ENCODE measurements around the gene SRRM2.

Gene SRRM2

DNA sequence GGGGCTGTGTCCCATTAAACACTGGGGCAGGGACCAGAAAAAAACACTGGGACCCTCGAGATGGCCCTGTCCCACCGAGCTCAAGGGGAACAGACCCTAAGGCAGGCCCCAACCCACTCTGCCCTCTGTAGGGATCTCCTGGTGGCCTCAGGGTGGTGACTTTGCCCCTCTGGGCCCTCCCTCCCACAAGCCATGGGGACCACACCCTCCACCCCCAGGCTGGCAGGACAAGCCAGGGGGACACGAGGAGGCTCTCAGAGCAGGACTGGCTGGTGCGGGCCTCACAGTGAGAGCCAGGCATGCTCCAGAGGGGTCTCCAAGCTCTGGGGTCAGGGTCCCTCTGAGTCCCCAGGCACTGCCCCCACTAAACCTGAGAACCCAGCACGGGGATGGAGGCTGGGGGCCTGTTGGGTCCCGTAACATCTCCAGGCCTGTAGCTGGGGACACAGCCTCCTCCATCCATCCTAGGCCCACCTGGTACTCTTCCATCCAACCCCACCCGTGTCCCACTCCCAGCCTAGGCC is 14.5 kb upstream of the SRRM2 start:
- H3K4me3 ChIP-seq (ENCODE audit: low read depth, low read length): no peak overlapping the region

DNA sequence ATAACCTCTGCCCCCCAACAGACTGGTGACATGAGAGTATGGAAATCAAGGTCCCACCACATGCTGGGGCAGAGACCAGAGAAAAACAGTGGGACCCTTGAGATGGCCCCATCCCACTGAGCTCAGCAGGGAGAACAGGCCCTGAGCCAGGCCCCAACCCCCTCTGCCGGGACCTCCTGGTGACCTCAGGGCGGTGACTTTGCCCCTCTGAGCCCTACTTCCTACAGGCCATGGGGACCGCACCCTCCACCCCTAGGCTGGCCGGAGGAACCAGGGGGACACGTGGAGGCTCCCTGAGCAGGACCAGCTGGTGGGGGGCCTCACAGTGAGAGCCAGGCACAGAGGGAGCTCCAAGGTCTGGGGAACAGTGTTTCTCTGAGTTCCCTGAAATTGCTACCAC is 13.8 kb upstream of the SRRM2 start:
- H3K4me3 ChIP-seq (ENCODE audit: low read depth, low read length): no peak overlapping the region

DNA sequence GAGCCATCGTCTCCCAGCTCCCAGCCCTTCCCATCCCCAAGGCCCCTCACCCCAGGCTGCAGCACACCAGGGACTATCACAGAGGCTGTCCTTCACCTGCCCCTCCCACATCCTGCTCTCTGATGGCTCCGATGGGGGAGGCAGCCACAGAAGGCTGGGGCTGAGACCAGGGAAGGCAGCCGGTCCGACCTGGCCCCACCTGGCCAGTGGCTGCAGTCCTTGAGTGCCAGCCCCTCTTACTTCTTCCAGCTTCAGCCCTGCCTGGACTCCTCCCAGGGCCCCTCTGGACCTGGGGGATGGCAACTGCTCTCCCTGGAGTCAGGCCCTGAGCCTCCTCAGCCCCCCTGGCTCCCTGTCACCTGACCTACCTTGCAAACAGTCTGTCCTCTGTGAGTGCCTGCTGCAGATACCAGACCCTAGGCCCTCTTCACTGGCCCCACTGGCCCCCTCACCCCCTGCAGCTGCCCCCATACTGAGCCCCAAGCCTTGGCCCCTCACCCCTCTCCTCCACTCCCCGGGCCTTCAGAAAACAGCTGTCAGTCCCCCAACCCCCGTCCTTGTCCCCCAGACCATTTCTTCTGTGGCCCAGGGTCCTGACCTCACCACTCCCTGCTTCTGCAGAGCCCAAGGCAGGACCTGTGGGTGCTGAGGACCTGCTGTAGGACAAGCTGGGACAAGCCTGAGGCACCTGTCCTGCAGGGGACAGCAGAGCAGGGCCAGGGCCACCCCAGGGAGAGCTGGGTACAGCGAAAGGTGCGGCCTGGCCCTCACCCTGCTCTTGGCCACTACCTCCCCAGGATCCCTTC is 12.6 kb upstream of the SRRM2 start:
- no peak overlapping the region for H3K4me3 ChIP-seq (ENCODE audit: low read depth, low read length)

DNA sequence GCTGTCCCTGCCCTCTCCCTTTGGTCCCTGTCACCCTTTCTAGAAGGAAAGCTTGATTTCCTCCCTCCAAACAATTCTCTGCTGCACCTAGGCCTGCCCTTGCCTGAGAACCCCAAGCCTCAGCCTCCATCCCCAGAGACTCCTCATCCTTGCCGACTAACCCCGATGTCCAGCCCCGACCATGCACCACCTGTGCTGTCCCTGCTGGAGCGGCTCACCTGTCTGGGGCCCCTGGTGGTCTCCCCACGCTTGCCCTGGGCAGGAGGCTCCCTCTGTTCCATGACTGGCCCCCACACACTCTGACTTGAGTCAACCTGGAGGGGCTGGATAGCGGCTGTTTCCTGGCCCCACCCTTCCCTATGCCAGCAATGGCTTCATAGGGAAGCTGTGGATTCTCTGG is 12.0 kb upstream of the SRRM2 start:
- H3K4me3 ChIP-seq (ENCODE audit: low read depth, low read length): no peak overlapping the region

DNA sequence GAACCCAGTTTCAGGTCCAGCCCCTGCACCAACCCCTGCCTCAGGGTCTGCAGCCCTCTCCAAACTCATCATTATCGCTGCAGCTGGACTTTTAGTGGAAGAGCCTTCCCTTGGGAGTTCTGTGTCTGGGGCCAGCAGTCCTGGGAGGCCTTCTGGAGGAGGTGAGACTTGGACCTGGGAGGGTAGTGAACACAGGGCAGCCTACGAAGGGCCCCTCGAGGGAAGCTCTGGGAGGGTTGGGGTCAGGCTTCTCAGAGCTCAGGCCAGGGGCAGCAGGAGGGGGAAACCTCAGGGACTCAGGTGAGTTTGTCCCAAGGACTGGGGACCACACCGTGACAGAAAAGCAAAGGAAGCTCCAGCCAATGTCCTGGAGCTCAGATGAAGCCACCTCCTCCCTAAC is 11.3 kb upstream of the SRRM2 start:
- no peak overlapping the region for H3K4me3 ChIP-seq (ENCODE audit: low read depth, low read length)

DNA sequence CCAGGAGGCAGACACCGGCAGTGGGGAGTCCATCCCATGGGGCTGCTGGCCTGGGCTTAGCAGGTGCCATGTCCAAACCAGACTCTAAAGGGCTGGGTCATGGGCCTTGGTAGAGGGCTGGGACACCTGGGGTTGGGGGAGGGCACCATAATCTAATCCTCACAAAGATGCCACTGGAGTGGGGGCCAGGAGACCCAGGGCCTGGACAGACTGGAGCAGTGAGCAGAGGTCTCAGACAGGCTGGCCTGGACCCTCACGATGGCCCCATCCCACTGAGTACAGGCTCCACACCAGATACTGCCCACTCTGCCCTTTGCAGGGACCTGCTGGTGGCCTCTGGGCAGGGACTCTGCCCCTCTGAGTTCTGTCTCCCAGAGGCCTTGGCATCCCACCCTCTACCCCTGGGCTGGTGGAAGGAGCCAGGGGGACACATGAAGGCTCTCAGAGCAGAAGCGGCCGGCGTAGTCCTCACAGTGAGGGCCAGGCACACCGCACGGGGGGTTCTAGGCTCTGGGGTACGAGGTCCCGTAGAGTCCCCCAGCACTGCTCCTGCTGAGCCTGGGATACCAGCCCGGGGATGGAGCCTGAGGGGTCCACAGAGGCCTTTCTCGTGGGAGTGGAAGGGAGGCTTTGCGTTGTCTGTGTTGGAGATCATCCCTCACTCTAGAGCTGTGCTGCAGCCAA is 10.0 kb upstream of the SRRM2 start:
- no peak overlapping the region for H3K4me3 ChIP-seq (ENCODE audit: low read depth, low read length)

DNA sequence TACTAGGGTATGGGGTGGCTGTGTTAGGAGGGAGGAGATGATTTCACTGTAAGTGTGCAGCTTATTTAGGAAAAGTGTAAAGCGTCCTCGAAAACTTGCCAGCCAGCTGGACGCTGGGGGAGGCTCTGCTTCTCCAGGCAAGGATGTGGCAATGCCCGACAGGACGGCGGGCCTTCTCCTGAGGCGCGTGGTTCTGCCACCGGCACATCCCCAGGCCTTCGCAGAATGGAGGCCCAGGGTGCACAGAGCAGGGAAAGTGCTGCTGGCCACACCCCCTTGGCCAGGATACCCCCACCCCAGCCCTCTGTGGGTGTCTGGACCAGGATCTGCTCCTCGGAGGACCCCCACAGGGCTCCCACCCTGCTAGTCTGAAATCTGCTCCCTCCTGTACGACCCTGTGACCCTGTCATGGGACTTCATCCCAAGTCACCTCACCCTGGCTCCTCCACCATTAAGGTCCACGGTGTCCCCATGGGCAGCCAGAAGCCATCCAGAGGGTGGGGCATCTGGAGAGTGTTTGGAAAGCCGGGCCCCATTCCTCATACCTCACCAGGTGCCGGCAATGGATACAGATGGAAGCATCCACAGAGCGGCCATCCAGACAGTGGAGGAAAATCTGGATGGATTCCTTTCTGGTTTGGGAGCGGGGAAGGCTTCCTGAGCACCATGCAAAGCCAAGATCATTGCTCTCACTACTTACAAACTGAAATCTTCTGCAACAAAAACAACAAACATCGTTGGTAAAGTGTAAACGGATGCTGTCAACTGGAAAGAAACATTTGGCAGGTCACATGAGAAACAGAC is 9.2 kb upstream of the SRRM2 start:
- no peak overlapping the region for H3K4me3 ChIP-seq (ENCODE audit: low read depth, low read length)

DNA sequence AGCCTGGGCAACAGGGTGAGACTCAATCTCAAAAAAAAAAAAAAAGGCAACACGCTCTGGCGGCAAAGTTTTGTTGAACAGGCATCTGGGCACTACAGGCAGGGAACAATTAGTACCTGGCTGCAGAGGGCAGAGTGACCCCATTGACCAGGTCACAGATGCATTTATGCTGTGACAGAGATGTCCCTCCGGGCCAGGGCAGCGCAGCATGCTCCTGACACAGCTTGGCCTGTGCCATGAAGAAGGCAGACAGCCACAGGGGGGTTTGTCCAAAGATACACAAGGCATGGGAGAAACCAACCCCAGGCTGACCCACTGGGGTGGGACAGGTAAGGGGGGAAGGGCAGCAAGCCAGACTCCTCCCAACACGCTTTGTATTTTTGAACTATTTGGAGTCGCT is 7.7 kb upstream of the SRRM2 start:
- H3K4me3 ChIP-seq (ENCODE audit: low read depth, low read length): no peak overlapping the region

DNA sequence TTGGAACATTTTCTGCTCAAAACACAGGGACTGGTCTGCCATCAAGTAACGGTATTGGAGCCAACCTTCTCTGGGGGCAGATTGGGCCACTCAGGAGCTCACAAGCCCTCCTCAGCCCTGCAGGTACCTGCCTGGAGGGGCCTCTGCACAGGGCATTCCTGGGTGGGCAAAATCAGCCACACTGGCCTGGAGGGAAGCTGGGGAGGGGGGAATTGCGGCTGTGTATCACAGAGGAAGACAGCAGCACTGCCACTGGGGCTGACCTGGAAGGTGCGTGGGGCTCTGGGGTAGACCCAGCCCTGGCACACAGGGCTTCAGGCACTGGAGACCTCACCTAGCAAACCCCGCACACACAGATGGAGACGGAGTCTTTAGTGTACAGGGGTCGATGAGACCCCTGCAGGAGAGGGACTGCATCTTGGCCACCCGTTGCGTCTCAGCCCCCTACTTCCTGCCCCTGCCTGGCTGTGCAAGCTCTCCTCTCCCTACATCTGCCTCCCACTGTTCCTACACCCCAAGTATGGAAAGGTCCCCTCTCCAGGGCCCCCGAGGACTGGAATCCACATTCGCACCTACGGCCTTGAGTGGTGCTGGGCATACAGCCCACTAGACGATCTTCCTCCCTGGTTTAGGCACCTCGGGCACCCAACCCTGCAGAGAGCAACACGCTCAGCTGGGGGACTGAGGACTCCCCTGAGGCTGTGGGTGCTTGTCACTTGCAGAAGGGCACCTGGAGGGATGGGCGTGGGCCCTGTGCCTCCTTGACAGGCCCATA is 7.1 kb upstream of the SRRM2 start:
- H3K4me3 ChIP-seq (ENCODE audit: low read depth, low read length): no peak overlapping the region

DNA sequence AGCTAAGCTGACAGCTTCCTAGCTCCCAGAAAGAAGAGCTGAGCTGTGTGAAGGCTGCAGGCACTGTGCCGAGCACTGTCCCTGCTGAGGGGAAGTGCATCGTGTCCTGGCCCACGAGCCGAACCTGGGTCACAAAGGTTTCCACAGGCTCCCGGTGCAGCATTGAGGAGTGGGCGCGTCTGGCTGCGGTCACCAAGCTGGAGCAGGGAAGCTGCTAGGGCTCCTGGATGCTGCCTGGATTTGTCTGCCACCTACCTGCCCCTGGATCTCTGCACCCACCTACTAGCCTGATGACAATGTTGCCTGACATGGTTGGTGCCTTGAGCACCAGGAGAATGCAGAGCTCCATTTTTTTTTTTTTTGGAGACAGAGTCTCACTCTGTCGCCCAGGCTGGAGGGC is 6.5 kb upstream of the SRRM2 start:
- H3K4me3 ChIP-seq (ENCODE audit: low read depth, low read length): no peak overlapping the region

DNA sequence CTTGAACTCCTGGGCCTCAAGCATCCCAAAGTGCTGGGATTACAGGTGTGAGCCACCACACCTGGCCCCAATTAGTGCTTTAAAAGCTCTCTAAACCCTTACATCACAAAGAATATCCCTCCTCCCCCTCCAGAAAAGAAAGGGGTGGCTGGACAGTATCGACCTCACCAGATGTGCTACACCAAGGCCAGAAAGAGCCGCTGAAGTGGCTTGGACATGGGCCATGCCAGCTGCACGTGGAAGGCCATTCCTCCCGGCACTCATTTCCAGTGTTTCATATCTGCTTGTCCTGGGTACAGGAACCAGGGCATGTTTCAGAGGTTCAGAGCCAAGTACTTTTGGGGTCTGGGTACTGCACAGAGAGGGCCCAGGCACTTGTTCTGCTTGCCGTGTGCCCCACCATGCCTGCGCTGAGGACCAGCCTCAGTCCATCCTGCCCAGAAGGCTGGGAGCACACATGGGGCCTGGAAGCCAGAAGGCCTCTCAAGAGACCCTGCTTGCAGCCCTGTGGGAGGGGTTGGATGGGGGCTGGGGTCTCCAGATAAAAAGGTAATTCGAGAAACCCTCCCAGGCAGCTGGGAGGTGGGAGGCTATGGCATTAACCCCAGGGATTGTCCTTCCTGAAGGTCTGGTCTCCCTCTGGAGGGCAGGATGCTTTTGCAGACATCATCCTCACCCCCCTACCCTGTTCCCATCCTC is 3.5 kb upstream of the SRRM2 start:
- H3K4me3 ChIP-seq (ENCODE audit: low read depth, low read length): no peak overlapping the region

DNA sequence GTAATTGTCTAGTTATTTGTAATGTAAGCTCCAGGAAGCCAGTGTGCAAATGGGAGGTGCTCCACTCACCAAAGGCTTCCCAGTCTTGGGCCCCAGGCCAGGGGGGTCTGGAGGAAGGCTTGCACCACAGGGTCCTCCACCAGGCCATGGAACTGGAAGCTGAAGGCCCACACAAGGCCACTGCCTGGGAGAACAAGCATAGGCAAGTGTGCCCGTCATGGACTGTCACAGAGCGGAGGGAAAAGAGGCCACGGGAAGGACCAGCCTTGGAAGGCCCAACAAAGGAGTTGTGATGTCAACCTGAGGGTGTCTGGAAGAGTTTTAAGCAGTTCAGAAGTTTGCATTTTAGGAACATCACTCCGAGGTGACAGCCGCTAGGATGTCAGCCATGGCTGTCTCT is 3.0 kb upstream of the SRRM2 start:
- H3K4me3 ChIP-seq (ENCODE audit: low read depth, low read length): no peak overlapping the region

DNA sequence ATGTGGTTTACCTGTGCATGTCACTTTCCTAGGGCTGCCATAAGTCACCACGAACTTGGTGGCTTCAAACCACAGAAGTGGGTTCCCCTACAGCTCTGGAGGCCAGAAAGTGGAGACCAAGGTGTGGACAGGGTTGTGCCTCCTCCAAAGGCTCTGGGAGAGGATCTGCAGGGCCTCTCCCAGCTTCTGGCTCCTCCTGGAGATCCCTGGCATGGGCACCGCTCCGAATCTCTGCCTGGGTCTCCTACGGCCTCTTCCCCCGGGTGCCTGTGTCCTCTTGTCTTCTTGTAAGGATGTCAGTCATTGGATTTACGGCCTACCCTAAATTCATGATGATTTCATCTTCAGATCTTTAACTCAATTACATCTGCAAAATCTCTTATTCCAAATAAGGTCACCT is 2.5 kb upstream of the SRRM2 start:
- no peak overlapping the region for H3K4me3 ChIP-seq (ENCODE audit: low read depth, low read length)

DNA sequence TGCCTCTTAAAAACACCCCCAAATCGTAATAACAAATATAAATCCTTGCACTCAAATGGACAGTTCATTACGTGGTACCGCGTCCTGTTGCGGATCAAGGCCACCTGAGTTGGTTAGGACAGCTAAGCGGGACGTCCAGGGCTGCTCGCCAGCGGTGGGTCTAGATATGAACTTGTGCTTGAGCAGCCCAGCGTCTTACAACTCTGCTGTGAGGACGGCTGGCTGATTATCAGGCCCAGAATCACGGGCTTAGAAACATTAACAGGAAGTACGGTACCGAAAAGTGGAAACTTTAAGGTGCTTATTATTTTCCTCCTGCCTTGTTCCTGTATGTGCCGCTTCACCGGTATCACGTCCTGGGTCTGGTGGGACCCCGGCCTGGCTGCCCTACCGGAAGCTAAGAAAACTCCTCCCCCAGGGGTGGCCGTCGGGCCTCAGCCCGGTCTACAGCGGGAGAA is 832 bp upstream of the SRRM2 start:
- peak overlapping the region; percentile 96 for H3K4me3 ChIP-seq (ENCODE audit: low read depth, low read length)

DNA sequence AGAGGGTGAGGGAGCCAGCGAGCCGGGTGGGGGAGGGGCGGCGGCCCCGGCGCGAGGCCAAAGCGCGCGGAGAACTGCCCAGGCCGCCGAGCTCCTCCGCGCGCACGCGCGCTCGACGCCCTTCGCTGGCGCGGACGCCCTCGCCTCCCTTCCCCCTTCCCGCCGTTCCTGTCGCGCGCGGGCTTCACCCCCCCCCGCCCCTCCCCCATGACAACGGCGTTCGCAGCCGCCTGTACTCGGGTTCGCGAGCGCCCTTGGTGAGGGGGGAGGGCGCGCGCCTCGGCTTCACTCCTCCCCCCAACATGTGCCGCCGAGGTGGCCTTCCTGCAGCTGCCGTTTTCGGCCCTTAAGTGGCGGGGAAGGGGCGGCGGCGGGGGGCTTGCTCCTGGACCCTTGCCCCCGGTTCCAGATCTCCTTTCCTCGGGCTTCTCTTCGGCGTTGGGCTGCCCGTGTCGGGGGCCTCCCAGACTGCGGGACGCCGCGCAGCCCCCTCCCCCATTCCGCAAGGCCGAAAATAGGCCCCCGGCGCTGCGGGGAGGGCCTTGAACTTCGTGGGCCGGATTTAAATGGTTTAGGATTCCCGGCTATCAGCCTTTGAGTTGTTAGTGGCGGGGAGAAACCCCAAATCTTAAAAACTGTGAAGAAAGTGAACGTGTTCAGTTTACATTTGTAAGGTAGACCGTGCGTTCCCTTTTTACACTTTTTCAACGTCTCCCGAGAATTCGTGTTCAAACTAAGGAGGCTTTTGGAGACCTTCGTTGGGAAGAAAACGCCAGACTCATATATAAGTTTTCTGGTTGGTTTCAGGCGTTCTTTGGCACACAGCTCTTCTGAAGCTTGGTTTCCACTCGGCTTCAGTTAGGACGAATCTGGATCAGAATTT is 653 bp downstream of the SRRM2 start:
- peak overlapping the region; percentile 96 for H3K4me3 ChIP-seq (ENCODE audit: low read depth, low read length)

DNA sequence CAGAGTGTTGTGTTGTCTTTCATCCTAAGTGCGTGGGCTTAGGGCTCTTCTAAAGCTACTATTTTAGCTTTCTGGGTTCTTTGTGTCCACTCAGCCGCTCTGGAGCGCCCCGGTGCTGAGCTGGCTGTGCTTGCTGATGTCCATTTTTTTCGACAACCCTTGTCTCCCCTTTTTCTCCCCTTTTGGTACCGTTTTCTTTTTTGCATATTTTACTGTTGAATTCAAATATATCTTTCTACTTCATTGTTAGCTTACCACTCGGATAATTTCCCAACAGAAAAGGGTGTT is 1.2 kb downstream of the SRRM2 start:
- peak overlapping the region; percentile 96 for H3K4me3 ChIP-seq (ENCODE audit: low read depth, low read length)

DNA sequence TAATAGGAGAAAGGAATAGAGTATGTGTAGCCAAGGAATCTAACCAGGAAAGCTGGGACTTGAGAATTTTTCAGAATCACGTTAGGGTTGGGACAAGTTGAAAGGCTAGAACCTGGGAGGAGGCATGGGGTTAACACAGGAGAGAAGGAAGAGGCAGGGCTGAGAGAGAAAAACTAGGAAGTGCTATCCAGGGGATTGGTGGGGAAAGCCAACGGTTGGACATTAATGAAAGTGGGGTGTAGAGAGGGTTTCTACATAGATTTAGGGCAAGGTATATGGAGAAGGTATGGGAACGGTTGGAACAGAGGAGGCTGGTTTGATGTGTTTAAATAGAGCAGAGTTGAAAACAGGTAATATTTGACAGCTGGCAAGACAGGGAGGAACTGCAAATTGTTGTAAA is 2.7 kb downstream of the SRRM2 start:
- no peak overlapping the region for H3K4me3 ChIP-seq (ENCODE audit: low read depth, low read length)

DNA sequence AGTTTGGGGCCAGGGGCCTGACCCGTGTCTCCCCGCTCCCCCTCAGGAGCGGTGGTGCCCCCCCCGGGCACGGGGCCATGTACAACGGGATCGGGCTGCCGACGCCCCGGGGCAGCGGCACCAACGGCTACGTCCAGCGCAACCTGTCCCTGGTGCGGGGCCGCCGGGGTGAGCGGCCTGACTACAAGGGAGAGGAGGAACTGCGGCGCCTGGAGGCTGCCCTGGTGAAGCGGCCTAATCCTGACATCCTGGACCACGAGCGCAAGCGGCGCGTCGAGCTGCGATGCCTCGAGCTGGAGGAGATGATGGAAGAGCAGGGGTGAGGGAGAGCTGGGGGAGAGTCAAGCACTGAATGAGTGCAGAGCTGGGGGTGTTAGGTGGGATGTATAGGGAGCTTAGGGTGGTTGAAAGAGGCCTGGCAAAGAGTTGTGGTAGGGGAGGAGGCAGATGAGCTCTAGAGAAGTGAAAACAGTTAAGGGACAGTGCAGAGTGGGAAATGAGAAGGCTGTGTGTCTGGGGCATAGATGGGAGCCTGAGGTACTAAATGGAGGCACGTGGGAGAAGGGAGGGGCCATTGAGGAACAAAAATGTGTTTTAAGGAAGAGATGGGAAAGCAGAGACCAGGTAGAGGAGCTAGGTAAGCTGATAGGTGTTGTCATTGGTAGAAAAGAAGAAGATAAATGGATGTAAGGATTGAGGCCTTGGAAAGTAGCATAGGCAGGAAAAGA is 4.0 kb downstream of the SRRM2 start:
- H3K4me3 ChIP-seq (ENCODE audit: low read depth, low read length): no peak overlapping the region

DNA sequence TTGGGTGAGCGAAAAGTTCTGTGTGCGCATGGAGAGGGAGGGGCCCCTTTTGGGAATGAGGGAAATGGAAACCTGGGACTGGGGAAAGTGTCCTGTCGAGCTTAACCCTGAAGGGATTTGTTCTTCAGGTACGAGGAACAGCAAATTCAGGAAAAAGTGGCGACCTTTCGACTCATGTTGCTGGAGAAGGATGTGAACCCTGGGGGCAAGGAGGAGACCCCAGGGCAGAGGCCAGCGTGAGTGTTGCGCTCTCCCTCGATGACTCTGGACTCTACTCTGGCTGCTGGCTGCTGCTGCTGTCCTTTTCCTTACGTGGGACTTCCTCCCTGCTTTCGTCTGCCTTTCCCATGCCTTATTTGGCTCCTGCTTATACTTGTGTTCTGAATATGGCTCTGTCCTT is 4.9 kb downstream of the SRRM2 start:
- no peak overlapping the region for H3K4me3 ChIP-seq (ENCODE audit: low read depth, low read length)
